Keratinocyte (primary cell): ENCODE measurements around the gene GPATCH1.

ENCODE experiments used
- CTCF ChIP-seq, 3 experiments: IDR thresholded peaks in 1 of 3; conservative IDR thresholded peaks in 1 of 3; optimal IDR thresholded peaks in 1 of 3; 2 replicates in 2 of 3; 3 replicates in 1 of 3; pipeline versions ENCODE3 to v1.5.1; 2011; ENCODE audit warnings: low read length in 3 of 3, mild to moderate bottlenecking in 3 of 3, moderate library complexity in 2 of 3, control low read depth in 1 of 3, inconsistent platforms in 1 of 3; ENCODE audit not compliant: insufficient read depth in 2 of 3; ENCODE audit errors: extremely low read depth in 1 of 3
- EZH2 ChIP-seq: IDR thresholded peaks from one replicate; pipeline ENCODE4 v1.6.1; 2012; ENCODE audit warnings: inconsistent platforms, mild to moderate bottlenecking, low read length, moderate library complexity

DNA sequence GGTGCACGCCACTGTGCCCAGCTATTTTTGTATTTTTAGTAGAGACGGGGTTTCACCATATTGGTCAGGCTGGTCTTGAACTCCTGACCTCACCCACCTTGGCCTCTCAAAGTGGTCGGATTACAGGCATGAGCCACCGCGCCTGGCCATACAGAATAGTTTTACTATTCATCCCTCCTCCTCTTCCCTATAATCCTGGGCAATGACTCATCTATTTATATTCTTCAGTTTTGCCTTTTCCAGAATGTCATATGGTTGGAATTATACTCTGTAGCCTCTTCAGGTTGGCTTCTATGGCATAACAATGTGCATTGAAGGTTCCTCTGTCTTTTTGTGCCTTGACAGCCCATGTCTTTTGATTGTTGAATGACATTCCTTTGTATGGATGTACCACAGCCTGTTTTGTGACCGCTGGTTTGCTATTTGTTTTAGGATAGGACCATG is 91.0 kb downstream of the GPATCH1 start:
- no peak for TF ChIP-seq EZH2
- no peak for TF ChIP-seq CTCF (optimal IDR thresholded peaks at IDR 0.05 in 1 of 3, IDR thresholded peaks at IDR 0.05 in 1 of 3, conservative IDR thresholded peaks at IDR 0.05 in 1 of 3; ENCODE audit: extremely low read depth in 1 of 3, insufficient read depth in 2 of 3, low read length in 3 of 3)
